ENCODE data around the gene PRKCZ.

PRKCZ gene

DNA sequence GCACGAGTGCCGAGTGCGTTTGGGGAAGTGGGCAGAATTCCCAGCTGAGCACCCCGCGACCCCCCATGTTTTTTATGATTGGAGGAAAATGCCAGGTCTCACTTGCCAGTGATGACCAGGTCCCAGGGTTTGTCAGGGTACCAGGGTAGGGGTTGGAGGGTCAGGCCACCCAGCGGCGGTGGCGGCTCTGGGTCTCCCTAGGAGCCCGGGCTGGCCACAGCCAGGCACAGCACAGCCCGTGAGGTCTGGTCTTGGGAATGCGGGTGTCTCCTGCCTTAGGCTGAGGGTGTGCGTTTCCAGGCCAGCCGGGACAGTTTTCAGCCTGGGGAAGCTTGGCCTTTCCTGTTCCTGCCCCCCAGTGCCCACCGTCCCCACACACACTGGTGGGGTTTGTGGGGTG lies 22.7 kb downstream of the PRKCZ start:
- Mint-ChIP-seq H3K27me3 (ENCODE audit: low read depth) (no peaks in the 10 kb centered on the region), H3K4me1 (ENCODE audit: low read depth) (no peaks in the 10 kb centered on the region), H3K9me3 (peaks cover 11% of the 10 kb centered on the region), H3K27ac (no peak overlapping the region), H3K36me3 (ENCODE audit: low read depth) (no peaks in the 10 kb centered on the region), H3K4me3 (no peak overlapping the region)
- DNase-seq (ENCODE audit: low spot score), result no peak

DNA sequence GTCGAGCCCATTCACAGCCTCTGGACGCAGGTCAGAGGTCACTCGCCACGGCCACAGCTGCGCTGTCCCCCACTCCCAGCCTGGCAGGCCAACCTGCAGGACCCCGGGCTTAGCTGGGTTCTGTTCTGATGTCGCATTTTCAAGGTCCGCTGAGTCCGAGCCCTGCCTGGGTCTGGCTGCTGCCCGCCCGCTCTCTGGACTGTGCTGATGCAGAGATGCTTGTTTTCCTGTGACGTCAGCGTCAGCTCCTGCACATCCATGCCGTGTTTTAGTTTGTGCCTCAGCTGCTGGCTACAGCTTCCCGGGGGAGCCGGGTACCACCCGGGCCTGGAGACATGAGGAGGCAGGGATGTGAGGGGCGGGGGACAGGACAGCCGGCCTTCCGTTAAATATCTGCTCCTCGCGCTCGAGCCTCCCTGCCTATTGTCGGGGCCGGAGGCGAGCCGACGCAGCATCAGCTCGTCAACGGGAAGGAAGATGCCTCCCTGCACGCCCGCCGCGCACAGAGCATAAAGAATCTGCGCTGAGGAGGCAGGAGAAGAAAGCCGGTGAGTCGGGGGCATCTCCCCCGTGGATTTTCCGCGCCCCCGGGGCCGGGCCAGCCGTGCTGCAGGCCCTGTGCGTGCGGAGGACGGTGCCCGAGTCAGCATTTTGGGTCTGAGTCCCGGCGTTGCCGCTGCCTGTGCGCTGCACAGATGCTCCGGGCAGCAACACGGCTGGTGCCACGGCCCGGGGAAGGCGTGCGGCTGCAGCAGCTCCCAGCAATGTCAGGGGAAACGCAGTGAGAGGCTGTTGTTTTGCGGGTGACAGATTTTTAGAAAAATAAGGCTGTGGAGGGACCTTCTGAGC lies 23.4 kb downstream of the PRKCZ start:
- Mint-ChIP-seq H3K36me3 (ENCODE audit: low read depth) (no peaks in the 10 kb centered on the region), H3K27me3 (ENCODE audit: low read depth) (no peaks in the 10 kb centered on the region), H3K27ac (no peak overlapping the region), H3K9me3 (peaks cover 18% of the 10 kb centered on the region), H3K4me1 (ENCODE audit: low read depth) (no peaks in the 10 kb centered on the region), H3K4me3 (no peak overlapping the region)
- no peak for DNase-seq (ENCODE audit: low spot score)

DNA sequence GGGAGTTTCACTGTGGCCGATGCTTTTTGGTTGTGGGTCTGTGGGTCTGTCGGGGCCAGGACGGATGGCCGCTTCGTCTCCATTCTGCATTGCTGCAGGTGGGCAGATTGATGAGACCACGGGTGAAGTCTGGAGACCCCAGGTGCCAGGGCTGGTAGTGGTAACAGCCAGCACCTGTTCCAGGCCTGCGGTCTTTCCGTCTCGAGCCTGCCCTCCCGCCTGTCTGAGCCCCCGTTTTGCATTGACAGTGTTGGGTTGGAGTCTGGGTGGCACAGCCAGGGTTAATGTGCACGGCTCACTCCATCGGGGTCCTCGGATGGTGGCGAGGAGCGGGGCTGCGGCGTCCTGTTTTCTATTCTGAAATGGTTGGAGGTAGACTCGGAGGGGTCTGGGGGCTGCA lies 24.2 kb downstream of the PRKCZ start:
- Mint-ChIP-seq H3K36me3 (ENCODE audit: low read depth) (no peaks in the 10 kb centered on the region), H3K4me3 (no peak overlapping the region), H3K4me1 (ENCODE audit: low read depth) (no peaks in the 10 kb centered on the region), H3K9me3 (peaks cover 20% of the 10 kb centered on the region), H3K27ac (no peak overlapping the region), H3K27me3 (ENCODE audit: low read depth) (no peaks in the 10 kb centered on the region)
- no peak for DNase-seq (ENCODE audit: low spot score)

DNA sequence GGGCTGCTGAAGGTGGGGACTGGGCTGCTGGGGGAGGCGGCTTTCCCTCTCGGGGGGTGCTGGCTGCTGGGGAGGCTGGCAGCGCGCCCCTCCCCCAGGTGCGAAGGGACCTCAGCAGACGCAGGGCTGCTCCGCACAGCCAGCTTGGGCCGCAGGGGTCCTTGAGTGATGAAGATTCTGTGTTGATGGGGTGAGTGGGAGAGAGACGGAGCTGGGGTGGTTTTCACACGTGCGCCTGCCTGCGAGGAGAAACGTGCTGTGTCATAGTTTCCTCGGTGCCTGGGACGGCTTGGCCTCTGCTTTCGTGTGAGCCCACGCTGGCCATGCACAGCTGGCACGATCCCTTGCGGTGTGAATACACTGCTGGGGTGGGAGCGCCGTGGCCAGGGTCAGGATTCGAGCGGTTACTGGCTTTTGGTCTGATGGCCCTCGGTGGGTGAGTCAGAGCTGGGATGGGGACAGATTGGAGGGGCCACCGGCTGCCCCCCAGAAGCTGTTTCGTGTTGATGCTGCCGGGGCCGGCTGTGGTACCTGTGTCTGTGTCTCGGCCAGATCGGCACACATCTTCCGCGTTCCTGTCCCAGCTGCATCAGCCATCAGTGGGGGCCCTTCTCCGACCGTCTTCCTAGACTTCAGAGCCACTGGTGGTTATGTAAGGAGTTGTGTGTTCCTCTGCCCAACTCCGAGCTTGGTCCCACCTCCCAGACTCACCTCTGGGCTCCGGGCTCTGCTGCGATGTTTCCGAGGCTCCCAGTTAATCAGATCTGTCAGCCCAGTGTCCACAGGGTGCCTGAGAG lies 24.9 kb downstream of the PRKCZ start:
- Mint-ChIP-seq H3K27me3 (ENCODE audit: low read depth) (no peaks in the 10 kb centered on the region), H3K9me3 (peaks cover 23% of the 10 kb centered on the region), H3K36me3 (ENCODE audit: low read depth) (no peaks in the 10 kb centered on the region), H3K4me1 (ENCODE audit: low read depth) (no peaks in the 10 kb centered on the region), H3K4me3 (no peak overlapping the region), H3K27ac (no peak overlapping the region)
- no peak for DNase-seq (ENCODE audit: low spot score)

DNA sequence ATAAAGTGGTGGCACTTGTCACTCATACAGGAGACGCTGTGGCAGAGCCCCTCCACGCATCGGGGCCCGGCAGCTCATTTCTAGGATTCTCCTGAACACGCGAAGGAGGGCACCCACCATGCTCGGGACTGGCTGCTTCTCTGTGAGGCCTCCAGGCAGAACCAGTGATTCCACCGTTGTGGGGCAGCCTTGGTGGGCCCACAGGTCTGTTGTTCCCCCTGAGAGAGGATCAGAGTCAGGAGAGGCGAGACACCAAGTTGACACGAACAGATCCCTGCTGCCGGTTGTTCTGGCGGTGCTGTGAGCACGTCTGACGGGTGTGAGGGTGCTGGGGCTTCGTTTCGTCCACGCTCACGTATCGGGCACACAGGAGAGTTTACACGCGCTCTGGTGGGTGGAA lies 26.6 kb downstream of the PRKCZ start:
- DNase-seq (ENCODE audit: low spot score), result no peak
- Mint-ChIP-seq H3K27ac (no peak overlapping the region), H3K27me3 (ENCODE audit: low read depth) (no peaks in the 10 kb centered on the region), H3K4me3 (no peak overlapping the region), H3K4me1 (ENCODE audit: low read depth) (no peaks in the 10 kb centered on the region), H3K36me3 (ENCODE audit: low read depth) (no peaks in the 10 kb centered on the region), H3K9me3 (peaks cover 24% of the 10 kb centered on the region)

DNA sequence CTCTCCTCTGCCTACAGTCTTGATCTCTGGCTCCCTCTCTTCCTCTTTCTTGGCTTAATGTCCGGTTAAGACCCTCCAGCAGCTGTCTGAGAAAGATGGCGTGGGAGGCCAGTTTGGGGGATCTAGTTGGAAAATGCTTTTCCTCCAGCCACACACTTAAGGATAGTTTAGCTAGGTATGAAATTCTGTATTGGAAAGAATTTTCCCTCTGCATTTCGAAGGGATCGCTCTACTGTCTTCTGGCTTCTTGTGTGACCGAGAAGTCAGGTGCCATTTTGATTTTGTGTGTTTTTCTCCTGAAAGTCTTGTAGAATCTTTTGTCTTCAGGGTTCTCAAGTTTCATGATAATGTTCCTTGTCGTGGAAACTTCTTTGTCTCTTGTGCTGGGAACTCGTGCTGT lies 28.0 kb downstream of the PRKCZ start:
- H3K27ac Mint-ChIP-seq, result no peak overlapping the region
- no peak overlapping the region for H3K4me3 Mint-ChIP-seq
- H3K36me3 Mint-ChIP-seq (ENCODE audit: low read depth), result no peaks in the 10 kb centered on the region
- H3K9me3 Mint-ChIP-seq, result peaks cover 24% of the 10 kb centered on the region
- no peaks in the 10 kb centered on the region for H3K27me3 Mint-ChIP-seq (ENCODE audit: low read depth)
- DNase-seq (ENCODE audit: low spot score), result no peak
- no peaks in the 10 kb centered on the region for H3K4me1 Mint-ChIP-seq (ENCODE audit: low read depth)

DNA sequence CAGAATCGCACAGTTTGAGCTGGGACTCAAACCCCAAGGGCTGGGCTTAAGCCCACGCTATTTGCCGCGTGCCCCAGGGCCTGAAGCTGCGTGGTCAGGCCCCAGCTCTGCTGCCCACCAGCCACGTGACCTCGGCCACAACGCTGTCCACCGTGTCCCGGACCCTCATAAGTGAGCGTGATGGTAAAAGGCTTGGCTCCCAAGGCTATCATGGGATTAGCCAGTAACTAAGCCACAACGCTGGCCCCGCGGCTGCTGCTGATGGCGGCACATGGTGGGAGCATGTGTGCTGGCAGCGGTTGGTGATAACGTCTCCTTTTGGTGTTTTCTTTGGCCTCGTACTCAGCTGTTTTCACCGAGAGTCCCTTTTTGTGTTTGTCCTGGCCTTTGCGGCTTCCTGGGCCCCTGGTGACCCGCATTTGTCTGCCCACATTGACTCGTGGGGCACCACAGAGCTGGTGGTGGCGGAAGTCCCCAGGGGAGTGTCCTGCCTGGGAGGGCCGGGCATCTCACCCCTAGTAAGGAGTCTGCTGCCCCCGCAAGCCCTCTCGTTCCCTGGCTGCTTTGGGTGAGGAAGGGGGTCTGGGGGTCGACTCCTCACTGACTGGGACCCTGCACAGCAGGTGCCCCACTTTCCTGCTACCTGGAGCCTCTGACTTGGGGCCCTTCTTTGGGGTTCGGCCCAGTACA lies 29.3 kb downstream of the PRKCZ start:
- H3K9me3 Mint-ChIP-seq, result peaks cover 24% of the 10 kb centered on the region
- no peak overlapping the region for H3K4me3 Mint-ChIP-seq
- H3K27me3 Mint-ChIP-seq (ENCODE audit: low read depth), result no peaks in the 10 kb centered on the region
- H3K4me1 Mint-ChIP-seq (ENCODE audit: low read depth), result no peaks in the 10 kb centered on the region
- H3K36me3 Mint-ChIP-seq (ENCODE audit: low read depth), result no peaks in the 10 kb centered on the region
- no peak for DNase-seq (ENCODE audit: low spot score)
- H3K27ac Mint-ChIP-seq, result no peak overlapping the region

DNA sequence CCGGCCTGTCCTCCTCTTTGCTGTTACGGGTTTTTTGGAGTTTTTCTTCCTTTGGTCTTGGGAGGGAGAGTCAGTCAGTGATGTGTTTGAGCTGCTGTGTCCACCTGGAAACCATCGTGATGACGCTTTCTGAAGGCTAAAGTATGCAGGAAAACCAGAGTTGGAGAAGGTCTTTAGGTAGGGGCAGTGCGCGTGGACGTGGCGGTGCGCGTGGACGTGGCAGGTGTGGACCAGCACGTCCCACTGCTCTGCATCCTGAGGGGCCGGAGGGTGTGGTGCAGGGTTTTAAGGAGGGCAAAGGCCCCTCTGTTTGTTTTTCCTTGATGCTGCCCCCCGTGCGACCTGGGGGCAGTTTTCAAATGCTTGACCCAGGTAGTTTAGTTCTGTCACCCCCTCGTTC lies 29.9 kb downstream of the PRKCZ start:
- H3K27me3 Mint-ChIP-seq (ENCODE audit: low read depth), result no peaks in the 10 kb centered on the region
- no peaks in the 10 kb centered on the region for H3K36me3 Mint-ChIP-seq (ENCODE audit: low read depth)
- H3K27ac Mint-ChIP-seq, result no peak overlapping the region
- no peaks in the 10 kb centered on the region for H3K4me1 Mint-ChIP-seq (ENCODE audit: low read depth)
- peaks cover 24% of the 10 kb centered on the region for H3K9me3 Mint-ChIP-seq
- no peak overlapping the region for H3K4me3 Mint-ChIP-seq
- DNase-seq (ENCODE audit: low spot score), result no peak

DNA sequence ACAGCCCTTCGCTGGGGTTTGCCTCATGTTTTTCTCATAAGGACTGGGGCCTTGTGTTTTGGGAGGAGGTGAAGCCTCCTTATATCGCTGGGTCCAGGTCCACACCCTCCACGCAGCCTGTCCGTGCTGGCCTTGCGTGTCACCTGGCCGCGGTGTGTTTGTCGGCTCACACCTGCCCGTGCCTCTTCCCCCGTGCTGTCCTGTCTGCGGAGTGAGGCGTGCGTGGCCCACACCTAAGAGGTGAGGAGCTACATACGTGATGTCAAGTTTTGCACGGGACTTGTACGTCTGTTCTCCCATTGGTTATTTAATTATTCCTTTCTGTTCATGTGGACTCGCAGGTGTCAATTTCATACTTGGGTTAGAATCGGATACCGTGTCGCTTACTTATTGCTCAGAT lies 30.7 kb downstream of the PRKCZ start:
- Mint-ChIP-seq H3K36me3 (ENCODE audit: low read depth) (no peaks in the 10 kb centered on the region), H3K4me1 (ENCODE audit: low read depth) (no peaks in the 10 kb centered on the region), H3K27ac (no peak overlapping the region), H3K9me3 (peaks cover 24% of the 10 kb centered on the region), H3K27me3 (ENCODE audit: low read depth) (no peaks in the 10 kb centered on the region), H3K4me3 (no peak overlapping the region)
- no peak for DNase-seq (ENCODE audit: low spot score)

DNA sequence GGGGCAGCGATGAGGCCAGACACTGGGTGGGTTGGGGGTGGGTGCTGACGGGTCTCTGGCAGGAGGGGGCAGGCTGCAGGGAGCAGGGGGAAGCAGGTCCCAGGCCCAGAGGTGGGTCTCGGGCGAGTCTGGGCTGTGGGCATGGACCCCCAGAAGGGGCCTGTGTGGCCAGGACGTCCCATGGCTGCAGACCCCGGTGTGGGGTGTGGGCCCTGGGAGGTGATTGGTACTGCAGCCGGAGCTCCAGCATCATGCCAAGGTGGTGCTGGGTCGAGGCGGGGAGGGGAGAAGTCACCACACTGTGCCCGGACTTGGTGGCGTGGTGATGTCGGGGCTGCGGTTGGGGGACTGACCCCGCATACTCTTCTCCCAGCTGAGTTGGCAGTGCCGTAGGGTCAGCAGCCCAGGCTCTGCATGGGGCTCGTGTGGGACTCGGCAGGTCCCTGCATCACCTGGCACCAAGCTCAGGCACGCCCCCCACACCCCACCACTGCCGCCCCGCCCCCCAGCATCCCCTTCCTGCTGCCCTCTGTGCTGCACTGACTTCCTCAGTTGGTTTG lies 31.2 kb downstream of the PRKCZ start:
- Mint-ChIP-seq H3K27me3 (ENCODE audit: low read depth) (no peaks in the 10 kb centered on the region), H3K9me3 (peaks cover 24% of the 10 kb centered on the region), H3K36me3 (ENCODE audit: low read depth) (no peaks in the 10 kb centered on the region), H3K4me1 (ENCODE audit: low read depth) (no peaks in the 10 kb centered on the region), H3K4me3 (no peak overlapping the region), H3K27ac (no peak overlapping the region)
- no peak for DNase-seq (ENCODE audit: low spot score)

DNA sequence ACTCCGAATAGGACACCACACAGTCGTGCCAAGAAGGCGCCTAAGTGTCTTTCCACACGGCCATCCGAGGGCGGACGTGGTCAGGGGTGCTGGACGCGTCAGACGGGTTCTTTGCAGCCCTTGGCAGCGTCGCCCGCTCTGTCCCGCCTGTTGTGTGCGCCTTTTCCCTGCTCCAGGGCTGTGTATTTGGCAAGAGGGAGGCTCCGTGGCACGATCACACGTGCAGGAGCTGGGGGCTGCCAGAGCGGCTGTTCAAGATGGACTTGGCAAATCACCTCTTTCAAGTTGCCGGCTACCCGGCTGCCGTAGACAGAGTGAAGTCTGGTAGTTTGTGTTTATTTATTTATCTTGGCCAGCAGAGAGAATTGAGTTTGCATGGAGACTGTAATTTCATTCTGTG lies 31.9 kb downstream of the PRKCZ start:
- peaks cover 21% of the 10 kb centered on the region for H3K9me3 Mint-ChIP-seq
- no peaks in the 10 kb centered on the region for H3K36me3 Mint-ChIP-seq (ENCODE audit: low read depth)
- H3K4me1 Mint-ChIP-seq (ENCODE audit: low read depth), result no peaks in the 10 kb centered on the region
- no peaks in the 10 kb centered on the region for H3K27me3 Mint-ChIP-seq (ENCODE audit: low read depth)
- no peak overlapping the region for H3K27ac Mint-ChIP-seq
- no peak for DNase-seq (ENCODE audit: low spot score)
- H3K4me3 Mint-ChIP-seq, result no peak overlapping the region

DNA sequence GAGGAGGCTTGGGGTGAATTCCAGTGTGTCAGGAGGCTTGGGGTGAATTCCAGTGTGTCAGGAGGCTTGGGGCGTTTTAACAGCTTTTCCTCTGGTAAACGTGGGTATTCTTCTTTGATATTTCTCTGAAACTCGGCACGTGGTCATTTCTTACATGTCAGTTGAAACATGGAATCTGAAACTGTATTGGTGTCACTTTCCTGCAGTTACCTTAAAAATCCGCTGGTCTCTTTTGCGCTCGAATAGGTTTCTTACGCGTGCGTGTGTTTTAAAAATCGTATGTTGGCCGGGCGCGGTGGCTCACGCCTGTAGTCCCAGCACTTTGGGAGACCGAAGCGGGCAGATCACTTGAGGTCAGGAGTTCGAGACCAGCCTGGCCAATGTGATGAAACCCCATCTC lies 33.5 kb downstream of the PRKCZ start:
- Mint-ChIP-seq H3K27me3 (ENCODE audit: low read depth) (no peaks in the 10 kb centered on the region), H3K27ac (no peak overlapping the region), H3K36me3 (ENCODE audit: low read depth) (no peaks in the 10 kb centered on the region), H3K4me3 (no peak overlapping the region), H3K4me1 (ENCODE audit: low read depth) (no peaks in the 10 kb centered on the region), H3K9me3 (peaks cover 5% of the 10 kb centered on the region)
- DNase-seq (ENCODE audit: low spot score), result no peak

DNA sequence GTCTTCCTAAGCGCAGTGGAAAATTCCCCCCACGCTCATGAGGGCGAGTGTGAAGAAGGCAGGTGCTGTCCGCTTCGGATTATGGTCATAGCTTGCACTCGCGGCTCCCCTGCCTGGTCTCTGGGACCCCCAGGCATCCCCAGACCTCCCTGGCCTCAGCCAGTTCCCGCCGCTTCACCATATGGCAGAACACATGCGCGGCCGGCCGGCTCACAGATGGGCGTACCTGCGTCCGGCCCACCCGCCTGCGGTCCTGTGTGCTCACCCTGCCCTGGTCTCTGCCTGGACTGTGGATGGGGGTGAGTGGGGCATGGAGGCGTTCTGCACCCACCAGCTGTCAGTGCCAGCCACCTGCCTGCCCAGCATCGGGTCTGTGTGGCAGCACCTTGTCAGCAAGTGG lies 34.1 kb downstream of the PRKCZ start:
- no peak for DNase-seq (ENCODE audit: low spot score)
- no peak overlapping the region for H3K27ac Mint-ChIP-seq
- no peaks in the 10 kb centered on the region for H3K4me1 Mint-ChIP-seq (ENCODE audit: low read depth)
- no peak overlapping the region for H3K4me3 Mint-ChIP-seq
- peaks cover 4% of the 10 kb centered on the region for H3K9me3 Mint-ChIP-seq
- no peaks in the 10 kb centered on the region for H3K27me3 Mint-ChIP-seq (ENCODE audit: low read depth)
- no peaks in the 10 kb centered on the region for H3K36me3 Mint-ChIP-seq (ENCODE audit: low read depth)

DNA sequence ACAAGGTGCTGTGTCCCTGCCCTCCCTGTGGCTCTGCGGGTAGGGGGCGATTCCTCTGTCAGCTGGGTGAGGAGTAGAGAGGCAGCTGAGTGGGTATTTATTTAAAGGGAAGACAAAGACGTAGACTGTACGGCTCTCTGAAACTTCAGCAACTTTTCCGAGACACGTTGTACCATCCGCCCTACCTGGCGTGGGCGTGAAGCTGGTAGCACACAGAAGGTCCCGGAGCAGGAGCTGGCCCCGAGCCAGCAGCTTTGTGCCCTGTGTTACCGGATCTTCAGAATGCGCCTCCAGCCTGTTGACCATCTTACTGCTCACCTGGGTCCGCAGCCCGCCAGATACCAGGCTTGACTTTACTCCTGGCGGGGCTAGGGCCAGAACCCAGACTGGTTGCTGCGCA lies 34.9 kb downstream of the PRKCZ start:
- DNase-seq (ENCODE audit: low spot score), result no peak
- no peaks in the 10 kb centered on the region for H3K27me3 Mint-ChIP-seq (ENCODE audit: low read depth)

More for the DNA sequence above, 34.9 kb downstream of the PRKCZ start:
- Mint-ChIP-seq H3K4me1 (ENCODE audit: low read depth) (no peaks in the 10 kb centered on the region), H3K27ac (no peak overlapping the region), H3K9me3 (peaks cover 2% of the 10 kb centered on the region), H3K4me3 (no peak overlapping the region), H3K36me3 (ENCODE audit: low read depth) (no peaks in the 10 kb centered on the region)
